Activated CD8-positive, alpha-beta memory T cell treated with anti-CD3 and anti-CD28 coated beads, Interleukin-2, amount 50 U/mL, for 24 hours (primary cell): ENCODE measurements around the gene ADAMTS12.

Experiments
- DNase-seq: peaks from one replicate; pipeline ENCODE4 v3.0.0-alpha.2; 2020; ENCODE audit errors: extremely low read depth

Gene ADAMTS12

DNA sequence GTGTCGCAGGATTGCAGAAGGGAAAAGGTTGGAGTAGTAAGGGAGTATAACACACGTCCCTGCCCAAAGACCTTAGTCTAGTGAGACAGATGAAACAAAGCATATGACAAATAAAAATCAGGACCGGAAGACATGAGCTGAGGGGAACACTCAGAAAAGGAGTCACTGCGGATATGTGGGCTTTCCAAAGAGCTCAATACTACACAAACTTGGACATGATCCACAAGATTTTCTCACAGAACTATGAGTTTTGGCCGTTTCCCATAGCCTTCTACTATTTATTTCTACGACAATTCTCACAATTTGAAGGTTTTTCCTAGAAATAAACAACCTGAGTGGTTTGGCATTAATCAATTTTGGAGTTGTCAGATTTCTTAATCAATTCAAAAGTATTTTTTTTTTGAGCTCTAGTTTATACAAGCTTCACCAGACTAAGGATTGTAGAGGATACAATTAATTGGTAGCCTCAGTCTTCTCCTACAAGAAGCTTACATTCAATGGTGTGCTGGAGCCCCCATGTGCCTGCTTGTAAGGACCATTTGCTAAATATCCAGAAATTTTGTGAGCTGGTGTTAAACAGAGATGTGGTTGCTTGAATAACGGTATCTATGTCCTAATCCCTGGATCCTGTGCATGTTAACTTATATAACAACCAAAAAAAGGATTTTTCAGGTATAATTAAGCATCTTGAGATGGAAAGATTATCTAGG is 91.4 kb downstream of the ADAMTS12 start:
- no peak for DNase-seq

DNA sequence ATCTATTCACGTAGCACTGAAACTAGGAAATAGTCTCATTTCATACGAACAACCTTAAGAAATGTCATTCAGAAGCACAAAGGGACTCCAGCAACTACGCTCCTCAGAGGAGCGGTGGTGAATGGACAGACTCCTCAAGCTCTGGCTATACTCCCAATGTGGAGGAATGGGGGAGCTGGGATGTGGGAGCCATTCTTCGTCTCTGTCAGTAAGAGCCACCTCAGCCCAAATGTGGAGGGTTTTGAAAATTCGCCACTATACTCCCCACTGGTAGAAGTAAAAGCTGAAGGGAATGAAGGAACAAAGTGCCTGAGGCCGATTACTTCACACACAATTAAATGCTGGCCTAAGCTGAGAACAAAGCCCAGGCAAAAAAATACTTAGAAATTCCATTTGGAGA is 96.3 kb downstream of the ADAMTS12 start:
- DNase-seq: no peak

DNA sequence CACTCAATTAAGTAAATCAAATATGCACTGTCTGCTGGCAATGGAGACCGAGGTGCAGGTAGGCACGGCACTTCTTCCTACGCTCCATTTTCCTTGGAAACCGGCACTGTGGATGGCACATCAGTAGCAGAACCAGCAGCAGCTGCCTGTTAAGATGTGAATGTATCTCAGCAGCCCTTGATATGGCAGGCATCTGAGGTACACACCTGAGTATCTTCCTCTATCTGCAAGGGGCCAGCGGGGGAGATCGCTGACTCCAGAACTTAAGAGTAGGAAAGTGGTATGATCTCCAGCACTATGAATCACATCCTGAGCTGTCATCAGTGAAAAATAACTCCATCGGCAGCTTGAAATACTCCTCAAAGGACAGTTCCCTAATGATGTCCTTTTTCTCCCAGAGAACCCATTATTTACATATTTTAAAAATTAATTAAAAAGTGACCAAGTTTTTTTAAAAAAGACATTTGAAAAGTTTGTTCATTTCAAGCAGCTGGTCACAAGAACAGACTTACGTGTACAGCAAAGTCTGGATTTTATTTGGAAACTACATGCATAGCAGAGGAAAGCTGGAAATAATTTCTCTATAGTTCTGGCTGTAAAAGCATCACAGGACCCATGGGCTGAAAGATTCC is 97.1 kb downstream of the ADAMTS12 start:
- DNase-seq: no peak

DNA sequence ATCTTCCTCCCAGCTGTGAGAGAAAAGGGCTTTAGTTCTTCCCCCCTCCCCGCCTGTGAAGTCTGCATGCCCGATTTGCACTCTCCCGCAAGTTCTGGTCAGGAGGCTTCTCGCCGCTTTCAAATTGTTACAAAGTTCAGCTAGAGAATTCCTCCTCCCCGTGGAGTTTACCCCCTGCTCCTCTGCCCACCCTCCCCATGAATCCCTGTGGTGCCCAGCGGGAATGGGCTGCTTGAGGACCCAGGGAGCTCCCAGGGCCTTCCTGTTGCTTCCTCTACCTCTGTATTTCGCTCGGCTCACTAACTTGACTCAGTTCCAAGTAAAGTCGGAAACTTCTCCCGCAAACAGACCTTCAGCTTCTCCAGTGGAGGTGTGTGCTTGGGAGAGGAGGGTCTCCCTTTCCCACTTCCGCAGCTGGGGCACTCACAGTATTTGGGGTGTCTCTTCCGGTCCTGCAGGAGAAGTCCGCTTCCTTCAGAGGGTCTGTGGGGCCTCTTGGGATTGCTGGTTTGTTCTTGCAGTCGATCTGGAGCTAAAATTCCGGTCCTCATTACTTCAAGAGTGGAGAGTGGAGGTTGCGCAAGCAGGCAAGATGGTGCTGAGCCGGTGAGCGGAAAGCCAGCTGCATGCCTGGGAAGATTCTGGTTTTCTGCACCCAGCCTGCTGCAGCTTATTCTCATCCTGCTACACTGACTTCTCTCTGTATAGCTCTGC is 97.8 kb downstream of the ADAMTS12 start:
- DNase-seq: no peak

DNA sequence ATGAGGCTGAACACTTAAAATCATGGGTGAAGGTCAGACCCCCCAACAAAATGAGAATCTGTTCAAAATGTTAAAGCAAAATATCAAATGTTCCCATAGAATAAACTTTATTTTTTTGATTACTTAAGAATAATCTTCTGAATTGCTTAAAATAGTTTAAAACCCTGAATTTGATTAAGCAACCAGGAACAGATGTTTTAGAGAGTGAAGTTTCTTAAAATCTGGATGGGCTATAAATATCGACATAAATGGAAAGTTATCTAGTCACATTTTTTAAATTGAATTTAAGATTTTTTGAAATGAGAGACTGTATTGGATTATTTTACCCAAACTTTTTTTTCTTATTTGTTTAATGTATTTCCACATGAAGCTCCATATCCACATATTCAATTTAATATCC is 98.5 kb downstream of the ADAMTS12 start:
- no peak for DNase-seq

DNA sequence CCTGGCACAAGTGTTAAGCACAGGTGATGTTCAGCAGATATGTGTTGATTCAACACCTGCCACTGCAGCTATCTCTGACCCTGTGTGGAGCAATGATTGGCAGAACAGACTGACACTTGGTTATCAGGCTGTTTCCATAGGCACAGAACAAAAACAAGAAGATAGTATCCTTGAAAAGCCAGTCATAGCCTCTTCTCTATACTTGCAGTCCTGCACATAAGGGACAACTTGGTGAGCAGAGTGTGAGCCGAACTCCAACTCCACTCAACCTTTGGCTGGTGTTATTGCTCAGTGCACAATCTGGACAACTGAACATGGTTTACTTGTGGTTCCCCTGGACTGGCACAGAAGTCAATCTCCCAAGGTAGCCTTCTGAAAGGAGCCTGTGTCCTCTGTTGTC is 99.2 kb downstream of the ADAMTS12 start:
- DNase-seq: no peak

DNA sequence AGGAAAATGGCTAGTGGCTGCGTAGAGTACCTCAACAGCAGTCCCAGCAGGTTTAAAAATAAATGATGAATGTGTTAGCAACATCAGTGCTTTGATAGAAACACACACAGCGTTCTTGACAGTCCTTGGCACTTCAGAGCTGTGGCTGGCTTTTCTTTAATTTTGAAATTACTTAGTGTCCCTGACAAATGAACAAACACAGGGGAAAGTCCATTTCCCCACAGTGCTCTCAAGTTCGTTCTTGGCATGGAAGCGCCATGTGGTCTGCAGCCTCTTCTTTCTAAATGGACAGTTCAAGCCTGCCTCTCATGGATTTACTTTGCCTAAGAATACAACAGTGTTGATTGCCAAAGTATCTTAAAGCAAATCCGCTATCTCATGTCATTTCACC is 102.2 kb downstream of the ADAMTS12 start:
- no peak for DNase-seq

DNA sequence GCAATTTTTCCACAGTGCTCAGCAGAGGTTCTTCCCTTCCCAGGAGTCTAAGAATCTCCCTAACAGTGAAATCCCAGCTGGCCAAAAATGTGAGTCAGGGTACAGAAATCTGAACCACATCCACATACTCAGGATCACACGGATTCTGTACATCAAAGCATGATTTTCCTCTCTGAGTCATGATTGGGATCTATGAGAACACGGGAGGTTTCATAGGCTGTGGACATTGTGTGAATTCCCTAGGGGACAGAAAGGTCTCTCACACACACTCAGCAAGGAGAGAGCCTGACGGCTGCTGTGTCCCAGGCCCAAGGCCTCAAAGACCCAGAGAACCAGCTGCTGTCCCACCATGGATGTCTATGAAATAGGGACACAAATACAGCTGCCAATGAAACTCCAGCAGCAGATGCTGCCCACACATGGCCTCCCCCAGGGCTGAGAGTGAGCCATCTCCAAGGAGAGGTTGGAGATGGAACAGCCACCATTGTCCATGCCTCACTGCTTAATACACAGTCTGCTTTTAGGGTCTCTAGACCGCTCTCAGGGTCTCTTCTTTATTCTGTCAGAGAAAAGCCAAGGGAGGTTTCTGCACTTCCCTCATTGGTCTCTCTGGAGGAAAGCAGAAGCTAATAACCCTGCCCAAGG is 102.7 kb downstream of the ADAMTS12 start:
- DNase-seq: no peak

DNA sequence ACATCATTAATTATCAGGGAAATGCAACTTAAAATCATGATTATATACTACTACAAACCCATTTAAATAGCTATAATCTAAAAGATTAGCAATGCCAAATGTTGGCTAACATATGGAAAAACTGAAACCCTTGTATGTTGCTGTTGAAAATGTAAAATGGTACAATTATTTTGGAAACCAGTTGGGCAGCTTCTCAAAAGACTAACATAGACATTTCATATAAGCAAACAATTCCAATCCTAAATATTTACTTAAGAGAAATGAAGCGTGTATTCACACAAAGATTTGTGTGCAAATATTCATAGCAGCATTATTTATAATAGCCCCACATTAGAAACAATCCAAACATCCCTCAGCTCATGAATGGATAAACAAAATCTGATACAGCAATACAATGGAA is 106.2 kb downstream of the ADAMTS12 start:
- no peak for DNase-seq

DNA sequence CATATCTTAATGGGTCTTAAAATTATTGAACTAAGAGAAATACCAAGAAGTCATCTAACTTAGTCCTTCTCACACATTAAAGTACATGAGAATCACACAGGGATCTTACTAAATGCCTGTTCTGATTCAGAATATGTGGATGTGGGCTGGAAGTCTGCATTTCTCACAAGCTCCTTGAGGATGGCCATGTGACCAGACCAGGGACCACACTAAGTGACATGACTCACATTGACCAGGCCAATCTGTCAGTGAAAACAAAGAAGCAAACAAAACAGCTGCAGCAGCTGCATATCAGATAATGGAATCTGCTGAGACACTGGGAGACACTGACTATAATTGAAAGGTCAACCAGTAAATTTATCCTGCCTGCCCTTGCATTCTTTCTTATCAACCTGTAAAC is 110.5 kb downstream of the ADAMTS12 start:
- DNase-seq: no peak

DNA sequence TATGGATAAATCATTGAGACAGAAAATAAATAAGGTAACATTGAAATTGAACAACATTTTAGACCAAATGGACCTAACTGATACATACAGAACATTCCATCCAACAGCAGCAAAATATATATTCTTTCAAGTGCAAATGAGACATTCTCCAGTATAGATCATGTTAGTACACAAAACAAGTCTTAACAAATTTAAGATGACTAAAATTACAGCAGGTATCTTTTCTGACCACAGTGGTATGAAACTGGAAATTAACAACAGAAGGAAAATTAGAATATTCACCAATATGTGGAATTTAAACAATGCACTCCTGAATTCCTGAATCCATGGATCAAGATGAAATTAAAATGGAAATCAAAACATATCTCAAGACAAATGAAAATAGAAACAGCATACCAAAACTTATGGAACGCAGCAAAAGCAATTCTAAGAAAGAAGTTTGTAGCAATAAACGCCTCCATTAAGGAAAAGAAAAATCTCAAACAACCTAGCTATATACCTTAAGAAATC is 115.6 kb downstream of the ADAMTS12 start:
- no peak for DNase-seq

DNA sequence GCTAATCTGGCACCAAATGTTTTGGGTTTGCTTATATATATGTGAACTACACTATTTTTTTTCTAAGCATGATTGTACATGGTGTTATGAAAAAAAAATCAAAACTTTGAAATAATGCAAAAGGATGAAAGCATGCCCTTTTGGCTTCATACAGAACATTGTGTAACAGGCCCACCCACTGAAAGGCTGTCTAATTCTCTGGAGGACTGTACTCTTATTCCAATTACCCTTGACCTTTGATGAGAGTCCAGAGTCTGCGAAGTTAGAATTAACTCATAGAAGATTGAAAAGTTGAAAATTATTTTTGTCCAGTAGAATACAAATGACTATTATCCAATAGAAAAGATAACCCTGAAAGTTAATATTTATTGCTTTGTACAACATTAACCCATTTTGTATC is 117.4 kb downstream of the ADAMTS12 start:
- no peak for DNase-seq

DNA sequence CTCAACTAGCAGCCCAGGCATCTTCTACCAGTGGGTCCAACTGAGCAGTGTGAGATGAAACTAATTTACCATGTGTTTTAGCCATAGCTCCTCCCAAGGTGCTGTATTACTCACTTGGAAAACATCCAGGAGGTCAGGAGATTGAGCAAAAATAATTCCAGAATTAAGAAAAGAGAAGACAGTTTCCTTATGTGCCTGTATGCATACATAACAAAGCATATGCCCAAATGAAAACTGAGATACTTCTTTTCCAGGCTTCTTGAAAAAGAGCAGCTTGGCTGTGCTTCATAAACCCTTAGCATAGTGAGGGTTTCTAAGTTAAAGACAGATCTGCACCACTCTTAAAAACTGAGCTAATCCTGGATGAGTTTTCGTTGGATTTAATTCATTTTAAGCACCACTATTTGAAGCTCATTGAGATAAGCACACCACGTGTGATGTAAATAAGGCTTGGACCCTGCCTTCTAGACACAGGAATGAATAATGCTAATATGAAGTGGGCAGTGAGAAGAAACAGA is 119.4 kb downstream of the ADAMTS12 start:
- no peak for DNase-seq

DNA sequence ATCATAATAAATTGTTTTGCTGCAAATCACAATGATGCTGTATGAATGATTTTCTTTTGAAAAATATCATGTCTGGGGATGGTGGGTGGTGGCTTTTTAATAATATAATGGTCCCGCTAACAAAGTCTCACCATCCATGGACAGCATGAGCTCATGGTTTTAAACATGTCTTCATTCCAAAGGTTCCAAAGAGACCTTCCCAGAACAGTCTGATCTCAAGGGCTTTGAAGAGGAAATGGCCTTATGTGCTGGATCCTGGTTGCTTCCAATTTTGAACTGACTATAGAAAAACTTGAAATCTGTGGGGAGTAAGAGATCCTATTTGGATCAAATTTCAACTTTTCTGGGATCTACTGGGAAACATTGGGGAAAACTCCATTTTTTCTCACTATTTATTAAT is 121.8 kb downstream of the ADAMTS12 start:
- DNase-seq: no peak

DNA sequence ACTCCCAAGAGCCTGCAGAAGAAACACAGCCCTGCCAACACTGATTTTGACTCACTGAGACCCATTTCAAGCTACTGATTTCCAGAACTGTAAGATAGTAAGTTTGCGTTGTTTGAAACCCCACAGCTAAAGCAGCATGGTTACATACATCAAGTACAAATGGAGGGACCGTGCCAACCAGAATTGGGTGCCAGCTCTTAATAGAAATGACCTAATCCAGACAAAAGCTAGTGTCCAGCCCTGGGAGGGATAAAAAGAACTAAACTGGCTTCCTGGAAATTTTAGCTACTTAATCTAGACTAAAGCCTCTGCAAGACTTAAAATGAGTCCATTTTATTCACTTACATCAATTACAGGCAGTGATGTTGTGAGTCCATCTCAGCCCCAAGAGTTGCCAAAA is 122.6 kb downstream of the ADAMTS12 start:
- no peak for DNase-seq

DNA sequence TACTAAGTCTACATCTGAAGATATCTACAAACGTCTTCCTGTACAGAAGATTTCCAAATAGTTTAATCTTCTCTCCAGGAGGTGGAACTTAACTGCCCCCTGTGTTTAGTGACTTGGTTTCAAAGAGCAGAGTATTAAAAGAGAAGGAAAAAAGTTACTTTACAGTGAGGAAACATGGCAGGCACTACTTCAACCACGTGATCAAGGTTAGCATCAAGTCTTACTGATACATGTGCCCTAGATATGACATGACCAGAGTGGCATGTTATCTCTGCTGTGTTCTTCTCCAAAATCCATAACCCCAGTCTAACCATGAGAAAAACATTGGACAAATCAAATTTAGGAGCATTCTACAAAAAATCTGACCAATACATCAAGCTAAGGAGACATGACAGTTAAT is 125.8 kb downstream of the ADAMTS12 start:
- no peak for DNase-seq

DNA sequence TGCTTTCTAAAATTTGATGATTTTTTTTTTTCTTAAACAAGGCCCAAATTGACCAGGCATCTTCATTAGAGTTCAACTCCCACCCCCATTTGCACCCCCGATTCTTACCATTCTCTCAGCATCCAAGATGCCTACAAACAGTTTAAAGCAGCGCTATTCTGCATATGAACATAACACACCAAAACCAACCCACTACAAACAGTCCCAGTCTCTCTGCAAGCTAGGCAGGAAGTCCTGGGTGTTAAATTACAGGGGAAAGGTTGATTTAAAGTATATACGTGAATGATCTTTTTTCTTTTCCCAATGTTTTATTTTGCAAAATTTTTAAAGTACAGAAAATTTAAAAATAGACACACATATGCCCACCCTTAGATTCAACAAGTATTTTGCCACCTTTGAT is 127.0 kb downstream of the ADAMTS12 start:
- DNase-seq: no peak

DNA sequence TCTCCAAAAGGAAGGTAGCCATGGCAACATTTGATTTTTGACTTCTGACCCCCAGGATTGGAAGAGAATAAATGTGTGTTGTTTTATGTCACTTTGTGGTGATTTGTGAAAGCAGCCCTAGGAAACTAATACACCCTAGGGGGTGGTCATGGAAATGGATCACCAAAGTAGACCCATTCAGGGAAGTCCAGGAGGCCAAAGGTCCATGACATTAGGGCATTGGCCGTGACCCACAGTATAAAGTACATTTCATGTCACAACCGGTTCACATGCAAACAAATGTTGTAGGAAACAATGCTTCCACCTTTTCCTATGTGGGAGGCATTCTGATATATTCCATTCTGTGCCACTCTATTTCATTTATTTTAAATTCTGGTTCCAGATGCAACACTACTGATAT is 128.4 kb downstream of the ADAMTS12 start:
- DNase-seq: no peak

DNA sequence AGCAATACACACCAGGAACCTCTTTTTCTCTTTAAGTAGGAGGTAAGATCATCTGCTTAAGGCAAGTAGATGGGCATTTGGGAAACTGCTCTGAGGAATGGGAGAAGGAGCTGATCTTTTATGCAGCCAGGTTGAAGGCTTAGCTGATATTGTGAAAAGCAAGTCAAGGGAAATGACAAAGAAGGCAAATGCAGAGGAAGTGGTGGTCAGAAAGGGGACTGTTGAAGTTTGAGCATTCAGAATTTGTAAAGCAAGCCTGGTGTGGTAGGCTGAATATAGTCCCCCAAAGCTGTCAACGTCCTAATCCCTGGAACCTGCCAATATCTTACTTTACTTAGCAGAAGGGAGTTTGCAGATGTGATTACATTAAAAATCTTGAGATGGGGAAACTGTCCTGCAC is 128.9 kb downstream of the ADAMTS12 start:
- DNase-seq: no peak

DNA sequence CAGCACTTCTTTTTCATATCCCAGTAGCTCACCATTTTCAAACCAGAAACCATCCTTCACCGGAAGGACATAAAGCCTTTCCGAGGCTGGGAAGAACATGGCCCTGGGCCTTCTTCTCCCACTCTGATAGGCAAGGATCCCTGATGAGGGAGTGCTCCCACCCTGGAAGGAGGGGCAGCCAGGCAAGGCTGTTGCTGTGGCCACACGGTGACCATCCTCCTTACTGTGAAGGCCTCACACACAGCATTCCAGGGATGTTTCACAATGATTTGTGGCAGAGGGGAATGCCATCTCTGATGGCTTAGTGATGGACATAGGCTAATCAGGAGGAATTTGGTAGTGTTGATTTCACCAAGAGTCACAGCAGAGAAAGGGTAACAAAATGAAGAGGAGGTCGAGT is 130.7 kb downstream of the ADAMTS12 start:
- DNase-seq: no peak

DNA sequence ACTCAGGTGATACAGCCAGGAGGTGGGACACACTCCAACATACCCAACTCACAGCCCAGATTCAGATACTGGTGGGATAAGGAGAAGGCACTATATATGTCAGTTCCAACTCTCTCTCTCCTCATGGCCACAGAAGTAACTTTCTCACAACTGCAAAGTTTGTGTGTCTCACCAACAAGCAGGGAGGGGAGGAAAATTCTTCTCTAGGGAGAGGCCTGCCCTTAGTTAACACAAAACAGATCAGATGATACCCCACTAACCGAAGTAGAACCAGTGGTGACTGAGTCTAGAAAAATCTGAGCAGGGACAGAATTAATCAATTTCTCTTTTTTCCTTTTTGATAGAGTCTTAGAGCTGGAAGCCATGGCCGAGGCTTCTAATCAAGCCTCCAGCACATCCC is 133.1 kb downstream of the ADAMTS12 start:
- DNase-seq: no peak

DNA sequence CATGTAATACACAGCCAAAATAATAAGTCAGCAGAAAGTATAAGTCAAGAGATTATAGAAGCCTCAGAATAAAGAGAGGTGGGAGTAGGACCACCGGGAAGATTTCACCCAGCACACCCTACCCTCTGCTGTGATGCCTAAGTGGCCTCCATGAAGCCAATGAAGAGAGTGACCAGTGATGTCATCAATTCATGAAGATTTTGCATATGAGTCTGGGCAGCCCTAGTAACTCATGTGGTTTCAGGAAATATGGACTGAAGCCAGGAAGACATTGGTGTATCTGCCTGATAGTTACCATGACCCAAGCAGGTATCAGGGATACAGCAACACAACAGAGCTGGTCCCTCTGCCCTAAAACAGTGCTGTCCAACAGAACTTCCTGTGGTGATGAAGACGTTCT is 135.3 kb downstream of the ADAMTS12 start:
- DNase-seq: no peak
